Activated T-helper 9 cell treated with anti-CD3 and anti-CD28 coated beads, Interleukin-2, amount 50 U/mL, for 16 hours (primary cell): ENCODE measurements around the gene DNA2.
"Not testable (repeated sequence)": the region's sequence is repeated elsewhere in the genome, so short reads cannot be mapped to it uniquely, and the experiment has no call there.

Experiments
- DNase-seq: peaks from one replicate; pipeline ENCODE4 v3.0.0-alpha.2; 2020; ENCODE audit warnings: low read depth

DNA2 gene

GRCh38 chr10:68449698-68450097 is 22.1 kb downstream of the DNA2 start:
- DNase-seq: not testable (repeated sequence)

- no peak for DNase-seq
Observed at GRCh38 chr10:68446179-68446578, 25.6 kb downstream of the DNA2 start.

GRCh38 chr10:68442971-68443370 is 28.8 kb downstream of the DNA2 start:
- no peak for DNase-seq

- DNase-seq: no peak
Observed at GRCh38 chr10:68440898-68441297, 30.9 kb downstream of the DNA2 start.

- DNase-seq: no peak
Observed at GRCh38 chr10:68435803-68436202, 36.0 kb downstream of the DNA2 start.

GRCh38 chr10:68434657-68435056 is 37.1 kb downstream of the DNA2 start:
- no peak for DNase-seq

- no peak for DNase-seq
Observed at GRCh38 chr10:68428396-68429104, 43.2 kb downstream of the DNA2 start.

- DNase-seq: no peak
Observed at GRCh38 chr10:68424454-68425014, 47.2 kb downstream of the DNA2 start.

- DNase-seq: no peak
Observed at GRCh38 chr10:68423522-68423921, 48.3 kb downstream of the DNA2 start.

GRCh38 chr10:68419376-68419775 is 52.4 kb downstream of the DNA2 start:
- no peak for DNase-seq

- no peak for DNase-seq
Observed at GRCh38 chr10:68408898-68409518, 62.8 kb downstream of the DNA2 start.

- peak; percentile 64 for DNase-seq
Observed at GRCh38 chr10:68406815-68407548, 64.8 kb downstream of the DNA2 start, which contains the start of gene RUFY2. TSS of gene RUFY2 (minus strand) at chr10:68407277. CDS start at chr10:68407189, 88 bp downstream.

GRCh38 chr10:68406111-68406814 is 65.5 kb downstream of the DNA2 start:
- DNase-seq: peak; percentile 4

GRCh38 chr10:68403701-68404100 is 68.1 kb downstream of the DNA2 start:
- no peak for DNase-seq

- no peak for DNase-seq
Observed at GRCh38 chr10:68402276-68402675, 69.5 kb downstream of the DNA2 start.

- DNase-seq: no peak
Observed at GRCh38 chr10:68397005-68397404, 74.8 kb downstream of the DNA2 start.

- no peak for DNase-seq
Observed at GRCh38 chr10:68385740-68386139, 86.0 kb downstream of the DNA2 start.

- no peak for DNase-seq
Observed at GRCh38 chr10:68371604-68372003, 100.2 kb downstream of the DNA2 start.

- no peak for DNase-seq
Observed at GRCh38 chr10:68367121-68367520, 104.7 kb downstream of the DNA2 start.

GRCh38 chr10:68366600-68366999 is 105.2 kb downstream of the DNA2 start:
- DNase-seq: no peak

- no peak for DNase-seq
Observed at GRCh38 chr10:68365611-68366010, 106.2 kb downstream of the DNA2 start.
